Progenitor cell of endocrine pancreas (in vitro differentiated cells): ENCODE data around the gene UBAC2. TPM values are rescaled to one million over a fixed set of nuclear protein-coding genes. Genes with fewer than 3 reads are reported as not detected.

ENCODE experiments used
- DNase-seq: peaks from one replicate; pipeline ENCODE4 v3.0.0; 2021; ENCODE audit warnings: low spot score; ENCODE audit not compliant: unreplicated experiment
- H3K27ac Mint-ChIP-seq: 2 replicates; pipeline ENCODE4 v1.8.0; 2021; ENCODE audit warnings: mild to moderate bottlenecking, moderate library complexity, mixed read lengths
- H3K27me3 Mint-ChIP-seq: 2 replicates; pipeline ENCODE4 v1.8.0; 2021; ENCODE audit warnings: mixed read lengths
- H3K36me3 Mint-ChIP-seq: 2 replicates; pipeline ENCODE4 v1.8.0; 2022; ENCODE audit warnings: mixed read lengths; ENCODE audit not compliant: insufficient read depth
- H3K4me1 Mint-ChIP-seq: 2 replicates; pipeline ENCODE4 v1.8.0; 2021; ENCODE audit warnings: low read depth, mixed read lengths
- H3K4me3 Mint-ChIP-seq: 2 replicates; pipeline ENCODE4 v1.8.0; 2021; ENCODE audit warnings: low read depth, mild to moderate bottlenecking, moderate library complexity, mixed read lengths
- H3K9me3 Mint-ChIP-seq: 2 replicates; pipeline ENCODE4 v1.8.0; 2021; ENCODE audit warnings: low read depth, mixed read lengths
- total RNA-seq: library from RNA; stranded (reverse); gene quantifications from 2 replicates; pipeline ENCODE4 v1.2.1, GENCODE V29; 2021
- TF ChIP-seq, protein P1 (sequence below): fragments of 200-600 bp; sonication (generic); IDR thresholded peaks from one replicate; pipeline ENCODE4 v1.5.0; 2021; ENCODE audit warnings: antibody characterized with exemption, mild to moderate bottlenecking; ENCODE audit not compliant: unreplicated experiment

Gene UBAC2
- total RNA-seq, 1 donor from 2014 or later: 60.6 TPM

DNA sequence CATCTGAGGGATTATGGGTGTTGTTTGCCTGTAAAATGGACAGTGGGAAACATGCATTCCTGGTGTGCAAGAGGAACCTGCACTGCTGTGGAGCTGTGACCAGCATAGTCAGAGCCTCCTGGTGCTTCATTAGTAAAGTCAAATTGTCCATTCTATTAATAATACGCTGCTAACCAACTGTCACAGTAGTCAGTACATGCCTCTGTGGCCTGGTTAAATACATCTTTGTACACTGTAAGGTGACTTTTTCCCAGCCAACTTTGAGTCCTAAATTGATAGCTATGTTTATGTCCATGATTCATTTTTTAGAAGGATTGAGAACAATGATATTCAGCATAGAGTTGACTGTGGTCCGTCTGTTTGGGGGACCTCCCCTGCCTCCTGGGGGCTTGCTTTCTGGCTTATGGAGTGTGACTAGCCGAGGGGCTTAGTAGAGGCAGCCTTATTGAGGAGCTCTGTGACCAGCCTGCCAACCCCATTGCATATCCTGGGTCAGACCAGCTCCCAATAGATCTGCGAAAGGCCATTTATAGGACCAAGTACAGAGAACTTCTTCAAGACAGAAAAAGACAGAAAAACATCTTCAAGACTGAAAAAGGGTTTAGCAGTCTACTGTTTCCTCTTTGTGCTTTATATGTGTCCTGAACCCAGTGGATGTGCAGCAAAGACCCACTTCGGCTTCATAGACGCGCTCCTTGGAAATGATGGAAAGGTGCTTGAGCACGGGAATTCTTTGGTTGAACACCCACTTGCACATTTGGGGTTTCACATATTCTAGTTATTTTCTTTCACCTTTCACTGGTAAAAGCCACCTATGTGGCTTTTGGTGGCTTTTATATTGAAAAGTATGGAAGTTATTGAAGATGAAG, 102.2 kb downstream of the UBAC2 start:
- Mint-ChIP-seq H3K4me3 (no peak overlapping the region), H3K36me3 (peaks cover 5% of the 10 kb centered on the region), H3K4me1 (peaks cover 20% of the 10 kb centered on the region), H3K27me3 (no peaks in the 10 kb centered on the region), H3K27ac (no peak overlapping the region), H3K9me3 (no peaks in the 10 kb centered on the region)
- DNase-seq: no peak
- TF ChIP-seq, protein P1, sequence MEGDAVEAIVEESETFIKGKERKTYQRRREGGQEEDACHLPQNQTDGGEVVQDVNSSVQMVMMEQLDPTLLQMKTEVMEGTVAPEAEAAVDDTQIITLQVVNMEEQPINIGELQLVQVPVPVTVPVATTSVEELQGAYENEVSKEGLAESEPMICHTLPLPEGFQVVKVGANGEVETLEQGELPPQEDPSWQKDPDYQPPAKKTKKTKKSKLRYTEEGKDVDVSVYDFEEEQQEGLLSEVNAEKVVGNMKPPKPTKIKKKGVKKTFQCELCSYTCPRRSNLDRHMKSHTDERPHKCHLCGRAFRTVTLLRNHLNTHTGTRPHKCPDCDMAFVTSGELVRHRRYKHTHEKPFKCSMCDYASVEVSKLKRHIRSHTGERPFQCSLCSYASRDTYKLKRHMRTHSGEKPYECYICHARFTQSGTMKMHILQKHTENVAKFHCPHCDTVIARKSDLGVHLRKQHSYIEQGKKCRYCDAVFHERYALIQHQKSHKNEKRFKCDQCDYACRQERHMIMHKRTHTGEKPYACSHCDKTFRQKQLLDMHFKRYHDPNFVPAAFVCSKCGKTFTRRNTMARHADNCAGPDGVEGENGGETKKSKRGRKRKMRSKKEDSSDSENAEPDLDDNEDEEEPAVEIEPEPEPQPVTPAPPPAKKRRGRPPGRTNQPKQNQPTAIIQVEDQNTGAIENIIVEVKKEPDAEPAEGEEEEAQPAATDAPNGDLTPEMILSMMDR: no peak

DNA sequence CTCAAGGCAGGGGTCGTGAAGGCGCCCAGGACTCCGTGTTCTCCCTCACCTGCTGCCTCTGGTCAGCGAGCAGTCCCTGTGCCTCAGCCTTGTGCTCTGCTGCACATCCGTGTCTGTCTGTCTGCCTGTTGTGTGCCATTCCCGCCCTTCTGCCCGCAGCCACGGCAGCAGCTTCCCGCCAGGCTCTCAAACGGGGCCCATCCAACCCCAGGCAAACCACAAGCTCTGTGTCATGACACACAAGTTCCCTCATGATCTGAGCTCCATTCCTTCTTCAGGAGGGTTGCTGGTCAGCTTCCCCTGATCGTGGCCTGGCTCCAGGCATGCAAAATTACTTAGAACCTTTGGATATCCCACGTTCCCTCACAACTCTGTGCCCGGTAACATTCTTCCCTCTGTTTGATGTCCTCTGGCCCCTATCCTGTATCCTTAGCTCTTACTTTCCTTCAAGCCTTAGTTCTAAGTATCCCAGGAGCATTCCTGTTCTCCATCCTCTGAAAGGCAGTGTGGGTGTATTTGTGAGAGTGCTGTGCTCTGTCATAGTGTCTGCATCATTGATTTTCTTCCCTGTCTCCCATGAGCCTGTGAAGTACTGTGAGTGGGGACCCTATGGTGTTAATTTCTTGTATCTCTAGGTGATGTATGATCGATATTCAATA, 103.3 kb downstream of the UBAC2 start:
- Mint-ChIP-seq H3K27me3 (no peaks in the 10 kb centered on the region), H3K4me1 (peaks cover 26% of the 10 kb centered on the region), H3K4me3 (no peak overlapping the region), H3K9me3 (no peaks in the 10 kb centered on the region), H3K27ac (peak overlapping the region; percentile 35), H3K36me3 (peaks cover 9% of the 10 kb centered on the region)
- no peak for DNase-seq
- TF ChIP-seq, protein P1: no peak

DNA sequence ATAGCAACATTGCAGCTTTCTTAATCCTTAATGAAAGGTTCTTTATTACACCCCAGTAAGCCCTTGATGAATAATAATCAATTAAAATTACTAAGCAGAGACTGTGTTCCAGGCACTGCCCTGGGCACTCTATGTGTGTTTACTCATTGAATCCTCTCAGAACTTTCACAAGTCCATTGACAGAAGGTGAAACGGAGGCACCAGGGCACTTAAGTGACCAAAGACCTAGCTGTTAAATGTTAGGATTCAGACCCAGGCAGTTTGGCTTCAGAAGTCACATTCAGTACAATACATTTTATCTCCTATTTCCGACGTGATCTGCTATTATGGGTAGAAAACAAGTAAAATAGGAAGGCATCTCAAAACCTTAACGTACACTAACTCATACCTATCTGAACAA, 103.9 kb downstream of the UBAC2 start:
- no peak overlapping the region for H3K4me3 Mint-ChIP-seq
- peaks cover 26% of the 10 kb centered on the region for H3K4me1 Mint-ChIP-seq
- peaks cover 9% of the 10 kb centered on the region for H3K36me3 Mint-ChIP-seq
- no peak for DNase-seq
- H3K9me3 Mint-ChIP-seq: no peaks in the 10 kb centered on the region
- H3K27ac Mint-ChIP-seq: peak overlapping the region; percentile 35
- no peaks in the 10 kb centered on the region for H3K27me3 Mint-ChIP-seq
- TF ChIP-seq, protein P1: no peak

DNA sequence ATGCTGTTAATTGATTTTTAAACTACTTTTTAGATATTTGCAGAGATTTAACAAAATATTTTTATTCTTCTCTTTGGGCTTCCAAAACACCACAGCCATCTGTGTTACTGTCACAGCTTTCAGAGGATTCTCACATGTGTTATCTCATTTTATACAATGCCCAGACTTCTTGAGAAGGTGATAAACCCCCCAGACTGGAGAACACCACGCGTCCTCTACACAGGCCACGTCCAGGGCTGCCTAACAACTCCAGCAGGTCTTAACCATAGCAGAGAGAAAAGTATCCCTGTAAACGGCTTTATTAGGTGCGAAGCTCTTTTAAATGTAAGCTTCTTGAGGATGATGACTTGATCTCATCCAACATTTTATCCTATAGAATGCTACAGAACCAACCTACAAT, 104.5 kb downstream of the UBAC2 start:
- H3K4me1 Mint-ChIP-seq: peaks cover 26% of the 10 kb centered on the region
- no peaks in the 10 kb centered on the region for H3K27me3 Mint-ChIP-seq
- peaks cover 9% of the 10 kb centered on the region for H3K36me3 Mint-ChIP-seq
- TF ChIP-seq, protein P1: no peak
- no peak overlapping the region for H3K27ac Mint-ChIP-seq
- no peaks in the 10 kb centered on the region for H3K9me3 Mint-ChIP-seq
- no peak overlapping the region for H3K4me3 Mint-ChIP-seq
- no peak for DNase-seq

DNA sequence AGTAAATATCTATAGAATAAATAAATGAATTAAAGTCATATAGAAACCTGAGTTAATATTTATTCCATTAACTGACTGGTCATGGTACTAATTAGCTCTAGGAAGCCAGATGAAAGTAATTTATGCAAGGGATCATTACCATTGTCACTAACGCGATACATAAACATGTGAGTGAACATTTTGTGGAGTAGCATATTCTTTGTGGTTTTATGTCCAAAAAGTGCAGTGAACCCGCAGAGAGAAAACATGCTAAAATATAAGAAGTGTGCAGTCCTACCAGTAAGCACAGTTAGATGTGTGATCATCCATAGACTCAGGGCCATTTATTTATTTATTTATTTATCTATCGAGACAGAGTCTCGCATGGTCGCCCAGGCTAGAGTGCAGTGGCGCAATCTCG, 104.9 kb downstream of the UBAC2 start:
- H3K4me1 Mint-ChIP-seq: peaks cover 26% of the 10 kb centered on the region
- no peak overlapping the region for H3K27ac Mint-ChIP-seq
- H3K4me3 Mint-ChIP-seq: no peak overlapping the region
- peaks cover 9% of the 10 kb centered on the region for H3K36me3 Mint-ChIP-seq
- no peaks in the 10 kb centered on the region for H3K27me3 Mint-ChIP-seq
- DNase-seq: no peak
- no peaks in the 10 kb centered on the region for H3K9me3 Mint-ChIP-seq
- TF ChIP-seq, protein P1: no peak
